Suprapubic skin (tissue), 3 donors: Measurements from ENCODE around the gene APC.

Source experiments
- CTCF ChIP-seq, 2 donors: fragments of 200-600 bp in 1 of 2; fragments of 450-650 bp in 1 of 2; sonication (generic) in 1 of 2; IDR thresholded peaks; one replicate each; pipeline ENCODE4 v1.5.1; 2016 to 2019; ENCODE audit warnings: antibody characterized with exemption in 2 of 2, mild to moderate bottlenecking in 1 of 2, moderate library complexity in 1 of 2
- POLR2AphosphoS5 ChIP-seq, 3 donors: sonication (generic); formaldehyde crosslinking; IDR thresholded peaks; one replicate each; pipeline ENCODE4 v1.6.1; 2017; ENCODE audit warnings: antibody characterized with exemption in 3 of 3

- TF ChIP-seq CTCF (IDR thresholded peaks at IDR 0.05) (no peak), POLR2AphosphoS5 (IDR thresholded peaks at IDR 0.05) (no peak)
These were observed 25.5 kb downstream of the APC start for GRCh38 chr5:112763165-112763564.
